CD1c-positive myeloid dendritic cell (primary cell): ENCODE measurements around the gene ASB5.

Experiments used
- DNase-seq: peaks from one replicate; pipeline ENCODE4 v3.0.0-alpha.2; 2016; ENCODE audit errors: extremely low spot score

Gene ASB5

DNA sequence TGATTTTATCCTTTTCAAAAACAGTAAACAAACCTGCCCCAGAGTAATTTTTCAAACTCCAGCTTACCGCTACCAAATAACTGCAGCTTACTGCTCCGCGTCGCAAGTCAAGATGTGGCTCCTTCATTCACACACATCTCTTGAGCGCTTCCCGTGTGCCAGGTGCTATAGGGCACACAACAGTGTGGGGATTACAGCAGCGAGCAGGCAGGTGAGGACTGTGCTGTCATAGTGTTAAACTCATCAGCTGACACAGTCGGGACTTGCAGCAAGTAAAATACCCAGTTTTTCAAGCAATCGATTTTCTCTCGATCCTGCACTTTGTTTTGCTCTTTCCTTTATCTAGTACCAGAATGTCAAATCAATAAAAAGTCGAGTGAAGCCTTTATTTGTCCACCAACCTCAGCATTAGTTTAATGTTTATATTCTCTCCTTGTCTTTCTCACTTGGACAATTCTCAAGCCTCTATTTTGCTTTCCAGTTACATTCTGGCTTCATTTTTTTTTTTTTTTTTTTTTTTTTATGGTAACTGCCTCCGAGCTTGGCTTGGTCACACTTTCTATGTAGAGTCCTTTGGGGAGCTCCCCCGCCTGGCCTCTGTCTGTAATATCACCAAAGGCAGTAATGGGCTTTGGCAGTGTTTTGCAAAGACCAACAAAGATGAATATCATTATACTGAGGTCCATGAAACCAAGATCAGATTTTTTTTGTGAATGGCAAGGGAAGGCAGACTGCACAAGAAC lies 8.3 kb upstream of the ASB5 start:
- DNase-seq: no peak

DNA sequence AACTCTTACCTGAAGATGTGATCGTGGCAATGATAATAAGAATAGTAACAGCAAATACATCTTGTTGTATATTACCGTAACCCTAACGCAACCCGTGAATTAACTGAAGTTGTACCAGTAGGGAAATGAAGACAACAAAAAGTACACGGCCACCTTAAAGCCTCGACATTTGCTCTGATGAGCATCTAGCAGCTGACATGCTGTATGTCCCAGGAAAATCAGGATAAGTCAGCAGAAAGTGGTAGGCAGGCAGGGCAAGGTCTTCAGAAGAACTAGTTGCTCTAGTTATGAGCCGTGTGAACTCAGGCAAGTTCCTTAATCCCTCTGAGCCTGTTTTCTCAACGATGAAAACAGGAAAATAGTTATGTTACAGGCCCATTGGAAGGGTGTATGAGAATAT lies 7.7 kb upstream of the ASB5 start:
- DNase-seq: no peak

DNA sequence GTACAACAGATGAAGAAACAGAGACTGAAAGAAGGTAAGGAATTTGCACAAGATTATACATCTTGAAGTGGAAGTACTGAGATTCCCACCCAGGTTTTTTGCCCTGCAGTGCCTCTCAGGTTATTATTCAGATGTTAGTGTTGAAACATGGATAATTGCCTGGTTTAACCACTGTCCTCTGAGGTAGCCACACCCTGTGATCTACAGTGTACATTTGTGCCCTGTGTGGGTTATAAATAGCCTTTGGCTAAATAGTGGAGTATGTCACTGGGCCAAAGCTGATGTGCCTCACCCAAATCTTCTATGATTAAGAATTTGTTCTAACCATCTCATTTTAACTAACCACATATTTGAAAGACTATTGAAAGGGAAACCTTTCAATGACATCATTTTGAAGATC lies 5.4 kb upstream of the ASB5 start:
- no peak for DNase-seq

GRCh38 chr4:176273736-176274135 lies 4.7 kb upstream of the ASB5 start:
- no peak for DNase-seq

- DNase-seq: no peak
Observed at GRCh38 chr4:176272799-176273198, 3.8 kb upstream of the ASB5 start.

DNA sequence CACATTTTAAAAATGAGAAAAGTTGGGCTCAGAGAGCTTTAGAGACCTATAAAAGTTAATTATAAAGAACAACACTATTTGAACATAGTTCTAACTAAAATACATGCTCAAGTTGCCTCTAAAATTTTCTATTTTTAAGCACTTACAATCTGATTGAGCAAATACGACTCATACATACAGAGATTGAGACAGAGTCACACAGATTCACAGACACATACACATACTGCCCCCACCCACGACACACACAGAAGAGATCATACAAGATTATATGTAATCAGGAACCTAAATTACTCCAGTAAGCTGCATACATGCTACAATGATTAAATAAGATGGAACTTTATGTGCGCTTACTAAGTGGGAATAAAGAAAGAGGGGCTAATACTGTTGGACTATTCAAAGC lies 2.7 kb upstream of the ASB5 start:
- no peak for DNase-seq

- no peak for DNase-seq
Observed at GRCh38 chr4:176270669-176271068, 1.6 kb upstream of the ASB5 start.

- no peak for DNase-seq
Observed at GRCh38 chr4:176266026-176266425, 3.0 kb downstream of the ASB5 start.

DNA sequence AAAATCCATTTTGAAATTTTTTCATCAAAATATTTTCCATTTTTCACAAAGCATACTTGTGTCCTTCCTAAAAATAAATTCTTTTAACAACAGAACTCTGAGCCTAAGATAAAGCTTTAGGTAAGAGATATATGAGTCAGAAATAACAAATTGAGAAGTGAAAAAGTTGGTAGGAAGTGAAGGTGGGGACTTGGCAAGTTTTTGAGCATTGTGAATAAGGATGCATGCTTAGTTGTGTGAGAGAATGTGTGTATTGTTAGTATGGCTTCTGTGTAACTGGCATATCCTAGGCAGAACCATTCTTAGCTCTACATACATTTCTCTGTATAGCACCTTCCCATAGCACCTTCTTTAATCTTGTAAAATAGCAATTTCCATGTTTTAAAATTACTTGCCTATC lies 6.8 kb downstream of the ASB5 start:
- DNase-seq: no peak

GRCh38 chr4:176261481-176261880 lies 7.5 kb downstream of the ASB5 start:
- no peak for DNase-seq

DNA sequence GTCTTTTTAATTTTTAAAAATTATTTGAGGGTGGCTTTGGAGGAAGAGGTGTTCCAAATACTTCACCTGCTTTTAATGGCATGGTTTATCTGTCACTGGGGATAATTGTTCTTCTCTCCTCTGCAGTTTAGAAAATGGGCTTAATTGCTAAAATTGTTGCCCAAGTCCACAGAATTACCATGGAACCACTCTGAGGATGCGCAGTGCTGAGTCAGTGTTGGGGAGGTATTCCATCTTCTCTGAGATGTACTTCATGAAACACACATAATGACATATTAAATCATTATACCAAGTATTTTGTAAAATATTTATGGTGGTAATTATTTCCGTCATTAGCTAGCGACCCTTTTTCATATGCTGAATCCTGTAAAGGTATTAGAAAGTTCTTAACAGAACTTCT lies 8.0 kb downstream of the ASB5 start:
- no peak for DNase-seq

DNA sequence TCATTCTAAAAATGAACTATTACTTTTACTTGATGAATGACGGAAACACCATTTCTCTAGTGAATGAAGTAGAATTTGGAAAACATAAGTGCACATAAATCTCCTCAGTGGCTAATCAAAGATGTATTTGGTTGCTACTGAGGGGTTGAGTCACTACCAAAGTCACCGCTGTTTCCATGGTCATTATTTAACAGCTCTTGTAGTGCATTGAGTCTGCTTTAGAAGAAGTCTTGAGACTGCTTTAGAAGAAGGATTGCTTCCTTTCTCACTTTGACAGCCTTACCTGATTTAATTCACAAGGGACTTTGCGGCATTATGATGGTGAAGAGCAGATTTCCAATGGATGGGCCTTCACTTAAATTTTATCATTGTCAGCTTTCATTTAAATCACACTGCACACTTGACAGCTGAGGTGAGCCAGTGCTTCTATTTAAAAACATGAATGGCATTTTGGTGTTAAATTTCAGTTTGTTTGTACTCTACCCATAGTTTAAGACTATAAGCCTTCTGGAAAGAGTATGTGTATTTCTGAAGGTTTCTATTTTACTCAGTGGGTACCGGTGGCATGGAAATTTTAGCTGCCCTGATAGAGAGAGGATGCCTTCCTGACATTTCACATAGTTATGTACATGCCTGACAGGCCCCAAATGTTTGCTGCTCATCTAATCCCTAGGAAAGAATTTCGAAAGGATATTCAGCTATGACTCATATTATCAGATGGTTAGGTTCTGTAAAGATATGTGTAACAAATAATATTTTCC lies 9.5 kb downstream of the ASB5 start:
- no peak for DNase-seq

GRCh38 chr4:176258135-176258534 lies 10.9 kb downstream of the ASB5 start:
- no peak for DNase-seq

DNA sequence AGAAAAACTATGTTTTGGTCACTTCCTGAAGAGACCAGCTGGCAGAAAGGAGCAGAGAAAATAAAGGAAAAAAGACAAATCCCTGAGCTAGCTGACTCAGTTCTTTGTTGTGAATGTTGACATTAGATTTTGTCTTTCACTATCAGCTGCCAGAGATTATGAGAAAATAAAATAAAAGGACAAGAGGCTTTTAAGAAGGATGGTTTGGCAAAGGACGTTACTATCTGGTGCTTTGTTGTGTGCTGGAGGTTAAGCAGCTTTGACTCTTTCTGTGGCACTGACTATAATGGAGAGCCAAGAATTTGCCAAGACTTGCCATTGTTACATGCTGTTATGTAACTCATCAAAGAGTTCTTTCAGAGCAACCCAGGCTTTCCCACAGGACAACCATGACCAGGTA lies 12.1 kb downstream of the ASB5 start:
- no peak for DNase-seq

- no peak for DNase-seq
Observed at GRCh38 chr4:176242764-176243347, 26.2 kb downstream of the ASB5 start.

- no peak for DNase-seq
Observed at GRCh38 chr4:176241703-176242102, 27.3 kb downstream of the ASB5 start.

- no peak for DNase-seq
Observed at GRCh38 chr4:176238826-176239225, 30.2 kb downstream of the ASB5 start.

DNA sequence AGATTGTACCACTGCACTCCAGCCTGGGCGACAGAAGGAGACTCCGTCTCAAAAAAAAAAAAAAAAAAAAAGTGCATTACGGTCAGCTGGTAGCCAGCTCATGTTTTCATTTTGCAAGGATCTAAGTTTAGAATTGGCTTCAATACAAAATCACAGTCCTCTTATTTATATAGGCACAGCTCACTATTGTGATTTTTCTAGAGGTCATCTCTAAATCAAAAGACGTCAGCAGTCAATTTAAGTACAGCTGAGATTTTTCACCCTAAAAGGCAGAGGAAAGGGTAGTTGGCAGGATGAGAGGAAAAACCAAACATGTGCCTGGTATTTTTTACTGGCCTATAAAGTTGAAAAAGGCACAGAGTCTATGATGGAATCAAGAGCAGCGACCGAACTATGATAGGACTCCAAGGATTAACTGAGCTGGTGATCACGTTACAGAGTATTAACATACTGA lies 30.8 kb downstream of the ASB5 start:
- DNase-seq: no peak

- DNase-seq: no peak
Observed at GRCh38 chr4:176236946-176237345, 32.1 kb downstream of the ASB5 start.

DNA sequence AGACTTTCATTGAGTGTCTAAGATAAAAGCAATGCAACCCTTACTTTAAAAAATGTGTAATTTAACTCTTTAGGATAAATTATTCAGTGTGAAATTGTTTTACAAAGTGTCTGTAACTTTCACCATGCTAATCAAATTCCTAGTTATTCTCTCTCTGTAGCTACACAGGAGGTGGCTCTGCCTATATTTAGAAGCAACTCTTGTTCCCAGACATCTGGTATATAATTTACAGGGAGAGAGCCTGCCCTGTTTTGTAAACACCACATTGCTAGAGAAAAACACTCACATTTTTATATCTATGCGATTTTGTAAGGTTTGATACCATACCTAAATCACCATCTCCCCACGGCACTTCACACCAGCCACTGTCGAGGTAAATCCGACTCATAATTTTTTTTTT lies 38.2 kb downstream of the ASB5 start:
- DNase-seq: no peak

GRCh38 chr4:176229645-176230044 lies 39.4 kb downstream of the ASB5 start:
- no peak for DNase-seq

DNA sequence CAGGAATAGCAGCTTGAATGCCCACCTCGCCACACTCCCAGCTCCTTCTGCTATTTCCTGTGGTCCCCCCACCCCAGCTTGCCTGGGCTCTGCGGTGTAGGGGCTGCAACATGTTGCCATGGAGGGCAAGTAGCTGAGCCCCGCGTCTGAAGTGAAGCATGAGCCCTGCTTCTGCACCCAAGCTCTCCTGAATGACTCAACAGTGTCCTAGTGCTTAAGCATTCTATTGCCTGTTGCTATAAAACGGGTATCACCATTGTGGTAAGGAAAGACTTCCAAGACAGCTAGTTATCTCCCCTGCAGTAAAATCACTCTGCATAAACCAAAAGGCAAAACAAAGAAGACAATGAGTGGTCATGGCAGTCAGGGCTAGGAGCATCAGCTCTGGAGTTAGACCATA lies 42.3 kb downstream of the ASB5 start:
- DNase-seq: no peak

GRCh38 chr4:176223561-176223960 lies 45.5 kb downstream of the ASB5 start:
- no peak for DNase-seq
